Esophagus muscularis mucosa (tissue), 4 donors: ENCODE data around the gene TUBA4B. TPM values are rescaled to one million over a fixed set of nuclear protein-coding genes. Genes with fewer than 3 reads are reported as not detected.

Source experiments
- DNase-seq: peaks from one replicate; pipeline ENCODE4 v3.0.0-alpha.2; 2017; ENCODE audit errors: extremely low spot score
- H3K27ac ChIP-seq, 4 donors: fragments of 200-600 bp; sonication (generic); replicated peaks in 1 of 4; 1 replicate in 3 of 4; 2 replicates in 1 of 4; pipeline ENCODE4 v1.5.1; 2016 to 2019; ENCODE audit warnings: mild to moderate bottlenecking in 1 of 4
- H3K27me3 ChIP-seq, 4 donors: fragments of 200-600 bp; sonication (generic); one replicate each; pipeline versions ENCODE4 v1.5.1 to v1.6.0; 2016 to 2019
- H3K36me3 ChIP-seq, 4 donors: fragments of 200-600 bp; sonication (generic); one replicate each; pipeline ENCODE4 v1.5.1; 2016 to 2019
- H3K4me1 ChIP-seq, 4 donors: fragments of 200-600 bp; sonication (generic); one replicate each; pipeline ENCODE4 v1.5.1; 2016 to 2019
- H3K4me3 ChIP-seq, 4 donors: fragments of 200-600 bp; sonication (generic); 1 replicate in 2 of 4; 2 replicates in 2 of 4; pipeline ENCODE4 v1.5.1; 2016 to 2019; ENCODE audit warnings: mild to moderate bottlenecking in 4 of 4, moderate library complexity in 1 of 4
- H3K9me3 ChIP-seq, 4 donors: fragments of 200-600 bp; sonication (generic); 1 replicate in 3 of 4; 2 replicates in 1 of 4; pipeline ENCODE4 v1.5.1; 2016 to 2019
- CTCF ChIP-seq, 3 experiments: fragments of 200-600 bp in 2 of 3; fragments of 450-650 bp in 1 of 3; sonication (generic) in 2 of 3; IDR thresholded peaks; one replicate each; pipeline ENCODE4 v1.5.1; 2017 to 2019; ENCODE audit warnings: antibody characterized with exemption in 3 of 3, mild to moderate bottlenecking in 2 of 3, moderate library complexity in 1 of 3
- EP300 ChIP-seq: sonication (generic); formaldehyde crosslinking; IDR thresholded peaks from one replicate; pipeline ENCODE4 v1.6.1; 2017; ENCODE audit warnings: antibody characterized with exemption
- POLR2A ChIP-seq: fragments of 450-650 bp; IDR thresholded peaks from one replicate; pipeline ENCODE4 v1.6.1; 2017; ENCODE audit warnings: antibody characterized with exemption, moderate library complexity, mild to moderate bottlenecking, low read depth
- POLR2AphosphoS5 ChIP-seq, 2 donors: sonication (generic); formaldehyde crosslinking; IDR thresholded peaks; one replicate each; pipeline ENCODE4 v1.6.1; 2017; ENCODE audit warnings: antibody characterized with exemption in 2 of 2
- WGBS: methylation state at CpG from one replicate; pipeline ENCODE4 v1.1.5; 2018; 5-methylcytosine and 5-hydroxymethylcytosine counted together
- intact Hi-C: fragments of 100-400 bp; cut with DNase I; formaldehyde crosslinking; loops from one replicate; pipeline ENCODE4 v1.15.1; 2023
- total RNA-seq, 4 donors: library from RNA; depleted of rRNA; stranded (reverse); fragments of >200 nt; gene quantifications; one replicate each; pipeline versions ENCODE4 v1.1.0 to v1.2.1, GENCODE V29; 2016

Gene TUBA4B
- total RNA-seq, 4 donors from 2014 or later: not detected

GRCh38 chr2:219280651-219281050 lies 27.6 kb downstream of the TUBA4B start:
- Histone ChIP-seq H3K27me3 (no peaks in the 10 kb centered on the region), H3K4me1 (peaks cover 31 to 64% (median 55%) of the 10 kb centered on the region in 4 donors), H3K36me3 (peaks cover 23 to 54% (median 51%) of the 10 kb centered on the region in 4 donors), H3K4me3 (no peak overlapping the region), H3K27ac (peak overlapping the region; percentile 96 to 98 (median 98)), H3K9me3 (no peaks in the 10 kb centered on the region)
- intact Hi-C loops: no loop called here
- DNase-seq: no peak
- TF ChIP-seq POLR2AphosphoS5 (IDR thresholded peaks at IDR 0.05): no peak
- no peak for TF ChIP-seq EP300
- no peak for TF ChIP-seq POLR2A
- no peak for TF ChIP-seq CTCF (IDR thresholded peaks at IDR 0.05)
- WGBS: 98% methylated on average over 4 of the region's 4 CpGs

GRCh38 chr2:219281588-219281987 lies 28.5 kb downstream of the TUBA4B start:
- H3K4me1 ChIP-seq: peaks cover 31 to 73% (median 64%) of the 10 kb centered on the region in 4 donors
- H3K4me3 ChIP-seq: no peak overlapping the region
- DNase-seq: no peak
- WGBS: 87% methylated on average over 8 of the region's 8 CpGs
- H3K36me3 ChIP-seq: peaks cover 23 to 63% (median 60%) of the 10 kb centered on the region in 4 donors
- no peak for TF ChIP-seq CTCF (IDR thresholded peaks at IDR 0.05)
- no peak for TF ChIP-seq POLR2AphosphoS5 (IDR thresholded peaks at IDR 0.05)
- no peak for TF ChIP-seq EP300
- TF ChIP-seq POLR2A: no peak
- H3K27me3 ChIP-seq: no peaks in the 10 kb centered on the region
- peak overlapping the region in 3 of 4 donors; percentile 13 to 98 (median 96) for H3K27ac ChIP-seq
- no peaks in the 10 kb centered on the region for H3K9me3 ChIP-seq
- intact Hi-C loops: no loop called here

GRCh38 chr2:219282375-219282774 lies 29.3 kb downstream of the TUBA4B start:
- 85% methylated on average over 5 of the region's 5 CpGs for WGBS
- intact Hi-C loops: no loop called here
- peak overlapping the region in 1 of 4 donors; percentile 98 for H3K27ac ChIP-seq
- peaks cover 31 to 76% (median 67%) of the 10 kb centered on the region in 4 donors for H3K4me1 ChIP-seq
- H3K36me3 ChIP-seq: peaks cover 23 to 65% (median 61%) of the 10 kb centered on the region in 4 donors
- H3K9me3 ChIP-seq: no peaks in the 10 kb centered on the region
- DNase-seq: no peak
- no peaks in the 10 kb centered on the region for H3K27me3 ChIP-seq
- TF ChIP-seq EP300 (no peak), CTCF (IDR thresholded peaks at IDR 0.05) (no peak), POLR2A (no peak), POLR2AphosphoS5 (IDR thresholded peaks at IDR 0.05) (no peak)
- no peak overlapping the region for H3K4me3 ChIP-seq

GRCh38 chr2:219282943-219283581 lies 30.0 kb downstream of the TUBA4B start:
- peak overlapping the region in 2 of 4 donors; percentile 21 to 39 for H3K27ac ChIP-seq
- no peak for TF ChIP-seq POLR2AphosphoS5 (IDR thresholded peaks at IDR 0.05)
- no peak for TF ChIP-seq POLR2A
- TF ChIP-seq EP300: no peak
- TF ChIP-seq CTCF (IDR thresholded peaks at IDR 0.05): no peak
- no peaks in the 10 kb centered on the region for H3K9me3 ChIP-seq
- H3K4me1 ChIP-seq: peaks cover 25 to 69% (median 60%) of the 10 kb centered on the region in 4 donors
- 89% methylated on average over 17 of the region's 17 CpGs for WGBS
- DNase-seq: no peak
- intact Hi-C loops: no loop called here
- no peak overlapping the region for H3K4me3 ChIP-seq
- H3K36me3 ChIP-seq: peaks cover 23 to 65% (median 61%) of the 10 kb centered on the region in 4 donors
- no peaks in the 10 kb centered on the region for H3K27me3 ChIP-seq
